Activated T-cell treated with anti-CD3 and anti-CD28 coated beads, Interleukin-2, amount 50 U/mL, for 48 hours (primary cell): ENCODE results near the gene PPFIA2.

Experiments used
- DNase-seq, 2 experiments: peaks; one replicate each; pipeline ENCODE4 v3.0.0-alpha.2; 2020

PPFIA2 gene

DNA sequence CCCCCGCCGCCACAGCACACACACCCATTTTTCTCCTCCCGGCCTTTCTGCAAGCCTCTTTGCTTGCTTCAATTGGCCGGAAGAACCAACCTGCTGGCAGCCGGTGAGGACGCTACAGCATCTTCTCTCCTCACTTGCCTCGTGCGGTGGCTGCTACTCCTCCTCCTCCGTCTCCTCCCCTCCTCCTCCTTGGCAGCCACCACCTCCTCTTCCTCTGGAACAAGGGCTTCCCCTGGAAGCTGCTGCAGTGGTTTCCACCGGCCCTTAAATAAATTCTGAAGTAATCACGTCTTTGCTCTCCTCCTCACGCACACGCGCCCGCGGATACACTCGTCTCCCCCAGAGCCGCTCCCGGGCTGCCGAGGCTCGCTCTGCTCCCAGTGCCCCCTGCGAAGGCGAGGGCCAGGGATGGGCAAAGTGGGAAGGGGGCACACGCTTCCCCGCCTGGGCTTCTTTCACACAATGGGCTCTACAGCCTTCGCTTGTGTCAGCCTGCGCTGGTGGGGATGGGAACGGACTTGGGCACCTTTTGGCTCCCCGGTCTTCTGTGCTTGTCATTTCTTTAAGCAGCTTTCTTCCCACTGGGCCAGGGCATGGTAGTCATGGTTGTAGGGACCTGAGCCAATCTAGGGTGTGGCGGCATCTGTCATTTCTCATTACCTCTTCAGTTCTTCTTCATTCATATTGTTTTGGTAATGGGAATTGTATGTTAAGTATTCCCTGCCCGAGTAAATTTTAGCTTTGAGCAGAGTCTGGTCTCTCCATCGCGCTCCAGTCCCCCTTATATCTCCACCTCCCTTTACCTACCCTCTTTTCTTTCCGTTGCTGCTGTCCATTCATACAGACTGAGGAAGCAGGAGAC is at the start of gene PPFIA2:
Gene PPFIA2 (minus strand): TSS at position 161 of the 862 bp plus-strand sequence.
- peak; percentile 35 to 38 for DNase-seq

DNA sequence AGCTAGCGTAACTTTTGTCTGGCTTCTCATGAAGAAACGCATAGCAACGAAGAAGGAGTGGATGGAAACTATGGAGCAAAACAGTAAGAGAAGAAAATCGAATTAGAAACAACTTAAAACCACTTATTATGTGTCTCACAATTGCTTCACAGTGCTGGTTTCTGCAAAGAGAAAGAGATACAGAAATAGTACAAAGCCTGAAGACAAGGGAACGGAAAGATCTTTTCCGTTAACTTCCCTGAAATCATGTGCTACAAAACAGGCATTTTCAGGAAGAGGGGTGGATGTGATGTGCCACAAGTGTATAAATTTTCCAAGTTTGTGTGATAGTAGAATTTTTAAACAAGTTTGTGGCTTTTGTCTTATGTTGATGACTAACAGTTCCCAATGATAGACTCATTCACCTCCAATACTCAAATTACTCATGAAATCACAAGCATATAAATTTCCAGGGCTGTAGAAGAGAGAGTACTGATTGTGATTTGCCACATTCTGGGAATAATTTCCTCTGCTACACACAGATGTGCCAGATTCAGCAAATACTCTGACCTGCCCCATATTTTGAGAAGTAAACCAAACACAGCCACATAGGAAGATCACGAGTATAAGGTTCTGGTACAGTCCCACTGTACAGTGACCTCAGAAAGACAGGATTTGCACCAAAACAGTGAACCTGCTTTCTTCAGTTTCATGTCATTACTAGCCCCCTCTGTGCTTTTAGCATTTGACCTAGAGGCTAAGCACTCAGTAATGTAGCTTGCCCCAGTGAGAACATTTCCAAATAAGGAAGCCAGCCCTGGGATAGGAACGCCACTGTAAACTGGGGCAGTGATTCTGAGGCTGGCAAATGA is 41.4 kb upstream of the PPFIA2 start:
- DNase-seq: no peak

DNA sequence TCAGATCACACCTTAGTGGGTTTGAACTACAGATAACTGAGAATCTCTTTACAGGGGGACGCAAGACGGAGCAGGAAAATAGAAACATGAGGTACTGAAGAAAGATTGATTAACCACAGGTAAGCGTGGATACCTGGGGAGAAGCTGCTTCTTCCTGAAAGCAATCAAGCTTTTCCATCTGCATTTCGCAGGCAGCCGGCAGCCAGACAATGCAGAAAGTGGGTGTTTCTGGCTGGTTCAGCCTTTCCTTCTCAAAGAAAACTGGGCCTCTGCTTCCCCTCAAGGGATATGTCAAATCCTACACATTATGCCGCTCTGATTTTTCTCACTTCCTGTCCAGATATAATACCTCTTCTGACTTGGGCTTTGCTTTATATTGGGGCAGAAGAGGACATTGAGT is 39.1 kb upstream of the PPFIA2 start:
- DNase-seq: no peak

DNA sequence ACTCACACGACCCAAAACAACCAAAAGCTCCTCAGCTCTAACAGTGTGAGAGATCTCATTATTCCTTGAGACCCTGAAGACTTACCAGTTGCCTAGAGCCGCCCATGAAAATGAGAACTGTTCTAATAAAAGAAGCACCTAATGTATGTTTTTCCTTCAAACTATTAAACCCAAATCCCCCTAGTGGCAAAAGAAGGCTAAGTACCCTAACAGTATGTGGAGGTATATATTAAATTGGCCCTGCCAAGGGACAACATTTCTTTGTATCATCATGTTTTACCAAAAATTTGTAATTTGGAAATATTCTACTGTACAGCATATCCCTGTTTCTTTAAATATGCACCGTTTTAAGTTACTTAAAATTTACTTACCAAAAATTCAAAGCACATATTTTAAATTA is 38.0 kb upstream of the PPFIA2 start:
- DNase-seq: no peak

DNA sequence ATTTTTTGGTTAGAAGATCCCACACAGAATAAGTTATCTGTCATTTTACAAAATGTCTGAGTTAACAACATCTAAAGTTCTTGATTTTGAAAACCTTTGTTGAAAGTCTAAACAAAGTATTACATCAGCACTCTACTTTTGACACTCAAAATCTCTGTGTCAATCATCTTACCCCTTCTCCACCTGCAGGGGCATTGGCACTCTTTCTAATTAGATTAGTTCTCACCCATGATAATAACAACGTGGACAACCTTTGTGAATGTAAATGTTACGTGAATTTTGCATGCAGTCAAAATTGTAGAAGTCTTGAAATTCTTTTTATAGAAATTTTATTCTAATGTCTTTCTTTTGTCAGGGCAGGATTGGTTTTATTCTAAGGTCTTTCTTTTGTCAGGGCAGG is 33.5 kb upstream of the PPFIA2 start:
- DNase-seq: no peak

DNA sequence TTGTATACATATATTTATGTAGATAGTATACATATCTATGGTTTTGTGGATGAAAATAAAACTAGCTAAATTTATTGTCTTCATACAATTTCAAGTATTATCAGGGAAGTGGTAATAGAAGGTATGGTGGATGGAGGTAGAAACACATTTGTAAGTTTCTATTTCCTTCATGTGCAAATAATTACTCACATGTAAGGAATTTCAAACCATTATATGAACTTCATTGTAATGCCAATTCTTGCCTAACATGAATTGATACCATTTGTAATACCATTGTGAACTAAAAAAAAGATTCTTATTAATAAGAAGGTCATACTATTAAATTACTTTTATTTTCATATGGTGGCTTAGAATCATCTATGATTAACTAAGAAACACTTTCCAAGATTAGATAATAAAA is 20.1 kb upstream of the PPFIA2 start:
- DNase-seq: no peak

DNA sequence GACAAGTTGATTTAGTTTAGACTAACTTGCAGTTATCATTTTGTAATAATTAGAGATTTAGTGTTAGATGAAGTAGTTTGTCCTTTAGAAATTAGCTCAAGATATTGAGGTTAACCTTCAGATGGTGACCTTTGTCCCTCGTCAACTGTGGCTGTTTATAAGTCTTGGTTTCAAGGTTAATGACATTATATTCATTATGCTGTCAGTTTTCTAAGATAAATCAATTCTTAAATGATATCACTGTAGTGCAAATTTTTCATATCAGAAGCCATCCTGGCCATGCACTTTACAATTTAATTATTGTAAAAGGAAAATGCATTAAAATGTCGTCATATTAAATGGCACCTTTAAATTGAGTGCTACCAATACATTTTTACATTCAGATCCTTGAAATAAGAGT is 19.6 kb upstream of the PPFIA2 start:
- DNase-seq: no peak

DNA sequence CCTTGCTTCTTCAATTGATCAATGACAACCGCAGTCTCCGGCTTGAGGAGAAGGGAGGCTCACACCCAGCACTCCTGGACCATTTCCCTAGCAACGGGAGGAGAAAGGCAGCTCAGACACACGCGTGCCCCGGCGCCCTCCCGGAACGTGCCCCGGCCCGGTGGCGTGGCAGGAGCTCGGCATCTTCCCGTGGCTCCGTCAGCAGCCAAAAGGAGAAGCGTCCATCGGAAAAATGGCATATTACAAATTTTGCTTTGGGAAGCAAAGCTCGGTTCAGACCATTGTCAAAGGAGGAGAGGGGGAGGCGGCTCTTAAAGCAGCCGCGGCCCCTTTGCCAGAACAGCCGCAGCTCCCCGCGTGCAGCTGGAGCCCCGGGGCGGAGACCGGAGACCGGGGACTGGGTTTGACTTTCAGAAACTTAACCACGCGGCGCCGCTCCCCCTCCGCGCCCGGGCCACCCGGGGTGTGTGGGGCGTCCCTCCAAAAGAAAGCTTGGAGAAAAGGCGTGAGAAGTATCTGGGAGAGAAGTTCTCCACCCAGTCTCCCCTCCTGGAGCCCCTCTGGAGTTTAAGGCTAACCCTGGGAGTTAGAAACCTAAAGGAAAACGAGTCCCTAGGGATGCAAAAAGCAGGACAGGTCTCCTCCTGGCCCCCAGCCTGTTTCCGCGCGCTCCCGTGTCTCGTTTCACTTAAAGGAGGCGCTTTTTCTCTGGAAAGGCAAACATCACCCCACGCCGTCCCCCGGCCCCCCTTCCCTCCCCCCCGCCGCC is 545 bp downstream of the PPFIA2 start:
- DNase-seq: peak; percentile 40 to 43

DNA sequence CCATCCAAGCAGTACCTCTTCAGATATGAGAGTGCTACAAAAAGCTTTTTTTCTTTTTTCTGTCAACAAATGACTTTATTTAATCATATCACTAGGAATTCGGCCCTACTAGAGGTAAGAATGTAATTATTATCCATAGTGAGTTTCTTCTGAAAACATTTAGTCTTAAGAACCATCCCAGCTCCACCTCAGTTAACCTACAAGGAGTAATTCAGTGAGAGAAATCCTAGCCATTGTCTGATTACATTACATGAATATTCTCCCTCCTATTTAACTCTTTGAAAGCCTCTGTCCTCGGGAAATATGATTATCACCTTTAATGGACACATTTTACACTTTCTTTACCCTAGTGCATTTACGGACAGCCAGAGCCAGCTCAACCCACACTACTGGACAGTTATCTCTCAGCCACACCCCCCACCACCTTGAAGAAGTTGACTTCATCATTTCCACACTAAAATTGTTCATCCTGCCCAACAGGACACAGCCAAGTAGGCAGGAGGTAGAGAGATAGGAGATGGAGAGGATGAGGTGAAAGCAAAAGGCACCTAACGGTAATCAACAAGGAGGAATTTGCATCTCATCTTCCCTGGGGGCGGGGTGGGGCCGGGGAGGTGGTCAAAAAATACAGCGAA is 1.3 kb downstream of the PPFIA2 start:
- no peak for DNase-seq

DNA sequence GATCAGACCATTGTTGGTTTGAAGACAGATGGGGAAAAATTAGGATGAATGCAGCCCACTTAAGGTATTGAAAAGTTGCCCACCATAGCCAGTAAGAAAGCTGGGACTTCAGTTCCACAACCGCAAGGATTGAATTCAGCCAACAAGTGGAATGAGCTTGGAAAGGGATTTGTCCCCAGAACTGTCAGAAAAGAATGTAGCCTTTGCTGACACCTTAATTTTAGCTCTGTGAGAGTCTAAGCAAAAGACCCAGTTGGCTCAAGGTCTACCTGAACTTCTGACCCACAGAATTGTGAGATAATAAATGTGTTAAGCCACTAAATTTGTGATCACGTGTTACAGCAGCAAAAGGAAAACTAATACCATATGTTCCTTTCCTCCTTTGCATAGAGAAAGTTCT is 29.4 kb downstream of the PPFIA2 start:
- DNase-seq: no peak

DNA sequence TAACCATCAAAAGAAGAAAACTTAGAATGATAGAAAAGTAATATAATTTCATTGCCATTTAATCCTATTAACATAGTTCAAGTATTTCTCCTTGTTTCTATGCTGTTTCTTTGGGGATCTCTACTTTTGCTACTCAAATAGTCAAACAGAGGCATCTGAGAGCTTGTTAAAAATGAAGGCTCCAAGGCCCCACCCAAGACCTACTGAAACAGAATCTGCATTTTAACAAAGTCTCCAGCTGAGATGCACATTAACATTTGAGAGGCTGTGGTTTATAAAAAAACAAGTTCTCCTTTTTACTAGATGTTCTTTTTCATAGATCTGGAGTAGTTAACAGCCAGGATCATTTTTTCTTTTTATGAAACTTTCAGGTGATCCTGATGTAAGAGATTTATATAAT is 31.8 kb downstream of the PPFIA2 start:
- DNase-seq: no peak

DNA sequence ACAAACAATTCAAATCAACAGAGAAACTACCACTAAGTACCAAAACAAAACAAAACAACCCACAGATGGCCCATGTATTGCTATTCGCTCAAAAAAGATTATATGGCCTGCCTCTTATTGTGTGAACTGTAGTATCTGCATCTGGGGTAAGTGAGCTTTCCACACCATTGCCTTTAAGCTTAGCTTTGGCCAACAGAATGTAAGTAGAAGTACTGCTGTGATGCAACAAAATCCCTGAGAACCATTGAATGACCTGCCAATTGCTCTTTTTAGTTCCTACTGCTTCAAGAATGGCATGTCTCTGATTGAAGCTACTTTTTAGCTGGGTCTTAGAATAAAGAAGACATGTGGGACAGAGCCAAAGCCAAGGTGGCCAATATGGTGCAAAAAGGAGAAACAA is 32.5 kb downstream of the PPFIA2 start:
- DNase-seq: no peak

DNA sequence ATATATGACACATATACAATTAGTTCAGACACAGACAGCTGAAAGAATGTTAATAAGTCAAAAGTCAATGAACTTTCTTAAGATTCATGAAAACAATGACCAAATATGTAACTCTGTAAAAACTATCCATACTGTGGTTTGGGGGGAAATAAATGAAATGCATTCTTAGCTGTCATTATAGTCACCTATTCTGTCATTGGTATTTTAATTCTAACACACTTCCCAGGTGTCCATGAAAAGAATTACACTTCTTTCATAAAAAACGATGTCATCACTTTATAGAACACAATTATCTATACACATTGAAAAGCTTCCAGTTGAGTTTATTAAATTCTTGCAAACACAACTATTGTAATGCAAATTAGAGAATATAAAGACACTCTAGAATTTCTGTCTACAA is 35.8 kb downstream of the PPFIA2 start:
- DNase-seq: no peak

DNA sequence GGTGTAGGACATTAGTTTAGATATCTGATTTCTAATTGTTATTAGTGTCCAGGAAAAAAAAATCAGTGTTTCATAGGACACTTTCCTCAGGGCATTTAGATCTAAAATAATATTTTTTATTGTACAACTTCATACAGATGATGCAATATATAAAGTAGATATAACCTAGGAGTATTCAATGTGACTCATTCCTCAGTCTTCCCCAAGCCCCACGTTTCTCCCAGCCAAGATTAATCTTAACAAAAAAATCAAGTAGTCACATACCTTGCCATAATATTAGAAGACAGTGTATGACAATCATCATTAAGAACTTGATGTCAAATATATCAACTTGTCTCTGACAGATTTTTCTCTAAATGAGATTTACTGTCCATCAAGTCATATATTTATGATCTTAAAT is 37.1 kb downstream of the PPFIA2 start:
- DNase-seq: no peak

DNA sequence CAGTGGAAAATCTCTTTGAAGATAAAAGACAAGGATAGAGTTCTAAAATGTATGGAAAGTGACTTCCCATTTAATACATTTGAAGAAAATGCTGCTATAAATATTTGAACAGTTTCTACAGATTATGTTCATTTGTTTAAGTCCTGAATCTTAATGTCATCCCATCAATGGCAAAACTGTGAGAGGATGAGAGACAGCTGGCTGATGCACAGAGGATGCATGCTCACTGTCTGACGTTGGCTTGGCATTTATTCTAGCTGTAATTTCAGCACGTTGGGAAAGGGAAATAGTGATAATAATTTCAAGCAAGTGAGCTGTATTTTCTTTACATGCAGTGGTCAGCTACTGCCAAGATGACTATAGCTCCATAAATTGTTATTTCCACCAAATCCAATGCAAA is 40.5 kb downstream of the PPFIA2 start:
- DNase-seq: no peak

DNA sequence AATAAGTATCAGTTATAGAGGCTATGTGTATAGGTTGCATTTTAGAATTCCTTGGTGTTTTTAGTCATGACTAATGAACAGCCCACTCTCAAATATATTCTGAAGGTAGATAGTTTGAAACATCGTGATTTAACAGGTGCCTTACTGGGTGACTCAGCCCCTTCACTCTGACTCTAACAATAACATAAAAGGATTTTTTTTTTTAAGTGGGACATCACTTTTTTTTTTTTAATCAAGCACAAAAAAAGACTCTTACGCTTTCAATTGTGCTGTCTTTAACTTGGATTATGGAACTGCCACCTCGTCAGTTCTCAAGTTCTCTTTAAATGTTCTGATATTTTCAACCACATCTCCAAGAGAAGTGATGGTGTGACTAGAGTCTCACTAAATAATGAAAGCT is 46.6 kb downstream of the PPFIA2 start:
- DNase-seq: no peak

DNA sequence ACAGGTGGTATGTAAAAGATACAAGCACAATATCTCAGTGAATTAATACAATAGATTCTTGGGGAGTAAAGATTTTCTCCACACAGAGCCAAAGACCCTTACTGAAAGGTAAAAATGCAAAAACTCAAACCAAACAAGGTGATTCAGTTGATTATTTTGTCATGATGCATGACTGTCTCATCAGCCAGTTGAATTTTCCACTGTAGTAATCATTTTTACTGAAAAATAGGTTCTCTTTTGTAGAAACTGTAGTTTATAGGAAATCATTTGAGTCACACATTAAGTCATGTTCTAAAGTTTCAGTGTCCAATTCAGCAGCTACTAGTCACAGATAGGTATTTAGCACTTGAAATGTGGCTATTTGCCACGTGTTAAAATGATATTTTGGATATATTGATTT is 53.6 kb downstream of the PPFIA2 start:
- DNase-seq: no peak

DNA sequence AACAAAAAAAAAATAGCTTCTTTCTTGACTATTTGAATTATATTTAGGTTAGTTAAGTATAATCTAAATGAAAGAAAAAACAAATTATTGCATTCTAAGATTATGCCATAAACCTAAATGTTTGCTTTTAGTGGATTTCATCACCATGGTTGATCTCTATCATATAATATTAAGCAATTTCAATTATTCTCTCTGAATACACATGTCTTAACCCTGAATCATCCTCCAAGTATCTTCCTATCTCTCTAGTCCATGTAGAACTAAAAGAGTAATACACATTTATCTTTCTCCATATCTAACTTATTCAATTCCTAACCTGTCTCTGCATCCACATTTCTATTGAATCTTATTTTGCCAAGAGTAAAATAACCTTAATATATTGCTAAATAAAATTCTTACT is 59.6 kb downstream of the PPFIA2 start:
- no peak for DNase-seq

DNA sequence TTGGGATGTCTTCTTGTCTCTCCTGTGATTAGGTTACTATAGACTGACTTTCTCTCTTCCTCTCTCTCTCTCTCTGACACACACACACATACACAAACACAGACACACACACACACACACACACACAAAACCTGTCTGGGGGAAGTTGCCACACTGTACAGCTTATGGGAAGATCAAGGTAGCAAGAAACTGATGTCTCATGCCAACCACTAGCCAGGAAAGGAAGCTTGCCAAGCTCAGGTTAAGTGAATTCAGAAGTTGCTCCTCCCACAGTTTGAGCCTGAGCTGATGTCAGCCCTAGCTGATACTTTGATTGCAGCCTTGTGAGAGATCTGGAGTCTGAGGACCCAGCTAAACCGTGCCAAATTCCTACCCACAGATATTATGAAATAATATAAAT is 67.1 kb downstream of the PPFIA2 start:
- no peak for DNase-seq

DNA sequence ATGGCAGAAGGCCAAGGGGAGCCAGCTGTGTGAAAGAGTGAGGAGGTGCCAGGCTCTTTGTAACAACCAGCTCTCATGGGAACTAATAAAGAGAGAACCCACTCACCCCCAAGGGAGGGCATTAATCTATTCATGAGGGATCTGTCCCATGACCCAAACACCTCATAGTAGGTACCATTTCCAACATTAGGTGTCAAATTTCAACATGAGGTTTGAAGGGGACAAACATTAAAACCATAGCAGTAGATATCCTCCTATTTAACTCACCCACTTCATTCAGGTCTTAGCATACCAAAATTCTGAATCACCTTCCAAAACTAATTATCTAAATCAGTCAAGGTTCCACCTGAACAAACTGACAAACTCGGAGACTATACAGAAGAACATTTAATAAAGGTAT is 75.3 kb downstream of the PPFIA2 start:
- DNase-seq: no peak

DNA sequence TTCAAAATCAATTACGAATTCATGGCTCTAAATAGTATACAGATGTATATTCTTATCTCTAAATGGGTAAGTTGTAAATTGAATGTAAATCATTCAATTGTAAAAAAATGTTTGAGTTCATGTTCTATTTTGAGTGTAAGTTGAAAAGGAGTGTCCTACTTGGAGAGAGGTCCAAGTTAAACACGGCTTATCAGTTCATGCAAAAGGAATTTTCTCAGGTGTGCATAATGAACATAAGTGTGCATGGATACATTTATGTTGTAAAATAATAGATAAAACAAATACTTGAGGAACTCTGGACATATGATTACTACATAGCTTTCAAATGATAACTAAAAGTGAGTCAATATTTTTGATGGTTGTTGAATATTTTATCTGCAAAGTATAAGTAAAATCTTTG is 79.5 kb downstream of the PPFIA2 start:
- no peak for DNase-seq

DNA sequence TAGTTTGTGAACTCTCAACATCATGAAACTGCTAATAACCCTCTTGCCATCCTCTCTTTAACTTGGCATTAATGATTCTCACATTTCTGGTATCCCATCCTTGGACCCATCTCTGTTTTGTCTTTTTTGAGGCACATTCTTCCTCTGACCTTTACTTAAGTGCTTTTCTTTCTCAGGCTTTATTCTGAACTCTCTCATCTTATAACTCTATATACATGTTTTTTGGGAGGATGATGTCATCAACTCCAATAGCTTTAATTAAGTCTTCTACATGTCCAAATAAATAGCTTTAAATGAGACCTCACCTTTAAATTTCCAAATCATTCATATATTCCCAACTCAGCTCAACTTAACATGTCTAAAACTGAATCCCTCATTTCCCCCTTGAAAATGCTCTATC is 88.4 kb downstream of the PPFIA2 start:
- DNase-seq: no peak

DNA sequence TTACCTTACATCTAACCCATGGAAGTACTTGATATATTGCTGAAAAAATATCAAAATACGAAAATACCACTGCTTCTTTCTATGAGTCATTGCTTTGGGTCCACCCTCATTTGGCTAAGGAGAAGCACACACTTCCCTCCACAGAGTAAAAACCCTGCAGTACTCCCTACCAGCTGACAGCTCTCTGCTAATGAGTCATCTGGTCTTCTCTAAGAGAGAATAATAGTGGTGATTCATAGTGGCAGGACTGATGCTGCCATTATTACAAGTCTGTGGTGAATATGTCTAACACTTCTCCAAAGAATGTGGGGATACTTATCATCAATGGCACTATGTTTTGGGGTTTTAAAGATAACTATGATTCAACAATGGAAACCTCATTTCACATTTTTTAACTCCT is 90.7 kb downstream of the PPFIA2 start:
- DNase-seq: no peak
